Fibroblast of skin of right quadriceps (primary cell): ENCODE results near the gene JPH4.
"Not testable (repeated sequence)": the region's sequence is repeated elsewhere in the genome, so short reads cannot be mapped to it uniquely, and the experiment has no call there.

Experiments
- DNase-seq: peaks from one replicate; pipeline ENCODE4 v3.0.0-alpha.2; 2013

The JPH4 gene

GRCh38 chr14:23578560-23579310, at the start of gene JPH4:
JPH4 (minus strand) TSS chr14:23578790; CDS start chr14:23577453, 1,337 bp downstream.
- no peak for DNase-seq

- DNase-seq: no peak
Observed at GRCh38 chr14:23627961-23628360, 49.4 kb upstream of the JPH4 start.

- no peak for DNase-seq
Observed at GRCh38 chr14:23626946-23627345, 48.4 kb upstream of the JPH4 start.

- DNase-seq: no peak
Observed at GRCh38 chr14:23624830-23625404, 46.3 kb upstream of the JPH4 start.

- no peak for DNase-seq
Observed at GRCh38 chr14:23623962-23624361, 45.4 kb upstream of the JPH4 start.

- DNase-seq: no peak
Observed at GRCh38 chr14:23622990-23623389, 44.4 kb upstream of the JPH4 start.

GRCh38 chr14:23621932-23622730, 43.5 kb upstream of the JPH4 start:
- DNase-seq: no peak

- DNase-seq: no peak
Observed at GRCh38 chr14:23621204-23621931, 42.8 kb upstream of the JPH4 start.

GRCh38 chr14:23620177-23620702, 41.6 kb upstream of the JPH4 start:
- no peak for DNase-seq

GRCh38 chr14:23618415-23618988, 39.9 kb upstream of the JPH4 start:
- DNase-seq: no peak

- no peak for DNase-seq
Observed at GRCh38 chr14:23617539-23617938, 38.9 kb upstream of the JPH4 start.

GRCh38 chr14:23615856-23616255, 37.3 kb upstream of the JPH4 start:
- no peak for DNase-seq

GRCh38 chr14:23614395-23614828, 35.8 kb upstream of the JPH4 start:
- DNase-seq: no peak

- no peak for DNase-seq
Observed at GRCh38 chr14:23613242-23614070, 34.9 kb upstream of the JPH4 start.

- DNase-seq: no peak
Observed at GRCh38 chr14:23612802-23613201, 34.2 kb upstream of the JPH4 start.

- no peak for DNase-seq
Observed at GRCh38 chr14:23612354-23612732, 33.8 kb upstream of the JPH4 start.

- DNase-seq: no peak
Observed at GRCh38 chr14:23610815-23611289, 32.3 kb upstream of the JPH4 start.

GRCh38 chr14:23610090-23610814, 31.7 kb upstream of the JPH4 start:
- DNase-seq: no peak

- DNase-seq: not testable (repeated sequence)
Observed at GRCh38 chr14:23609411-23610089, 31.0 kb upstream of the JPH4 start.

GRCh38 chr14:23609001-23609400, 30.4 kb upstream of the JPH4 start:
- DNase-seq: no peak
